Esophagus muscularis mucosa (tissue), 4 donors: ENCODE measurements around the gene ARHGDIA. TPM values are rescaled to one million over a fixed set of nuclear protein-coding genes. Genes with fewer than 3 reads are reported as not detected.

Experiments used
- DNase-seq: peaks from one replicate; pipeline ENCODE4 v3.0.0-alpha.2; 2017; ENCODE audit errors: extremely low spot score
- H3K27ac ChIP-seq, 4 donors: fragments of 200-600 bp; sonication (generic); replicated peaks in 1 of 4; 1 replicate in 3 of 4; 2 replicates in 1 of 4; pipeline ENCODE4 v1.5.1; 2016 to 2019; ENCODE audit warnings: mild to moderate bottlenecking in 1 of 4
- H3K27me3 ChIP-seq, 4 donors: fragments of 200-600 bp; sonication (generic); one replicate each; pipeline versions ENCODE4 v1.5.1 to v1.6.0; 2016 to 2019
- H3K36me3 ChIP-seq, 4 donors: fragments of 200-600 bp; sonication (generic); one replicate each; pipeline ENCODE4 v1.5.1; 2016 to 2019
- H3K4me1 ChIP-seq, 4 donors: fragments of 200-600 bp; sonication (generic); one replicate each; pipeline ENCODE4 v1.5.1; 2016 to 2019
- H3K4me3 ChIP-seq, 4 donors: fragments of 200-600 bp; sonication (generic); 1 replicate in 2 of 4; 2 replicates in 2 of 4; pipeline ENCODE4 v1.5.1; 2016 to 2019; ENCODE audit warnings: mild to moderate bottlenecking in 4 of 4, moderate library complexity in 1 of 4
- H3K9me3 ChIP-seq, 4 donors: fragments of 200-600 bp; sonication (generic); 1 replicate in 3 of 4; 2 replicates in 1 of 4; pipeline ENCODE4 v1.5.1; 2016 to 2019
- CTCF ChIP-seq, 3 experiments: fragments of 200-600 bp in 2 of 3; fragments of 450-650 bp in 1 of 3; sonication (generic) in 2 of 3; IDR thresholded peaks; one replicate each; pipeline ENCODE4 v1.5.1; 2017 to 2019; ENCODE audit warnings: antibody characterized with exemption in 3 of 3, mild to moderate bottlenecking in 2 of 3, moderate library complexity in 1 of 3
- EP300 ChIP-seq: sonication (generic); formaldehyde crosslinking; IDR thresholded peaks from one replicate; pipeline ENCODE4 v1.6.1; 2017; ENCODE audit warnings: antibody characterized with exemption
- POLR2A ChIP-seq: fragments of 450-650 bp; IDR thresholded peaks from one replicate; pipeline ENCODE4 v1.6.1; 2017; ENCODE audit warnings: antibody characterized with exemption, moderate library complexity, mild to moderate bottlenecking, low read depth
- POLR2AphosphoS5 ChIP-seq, 2 donors: sonication (generic); formaldehyde crosslinking; IDR thresholded peaks; one replicate each; pipeline ENCODE4 v1.6.1; 2017; ENCODE audit warnings: antibody characterized with exemption in 2 of 2
- WGBS: methylation state at CpG from one replicate; pipeline ENCODE4 v1.1.5; 2018; 5-methylcytosine and 5-hydroxymethylcytosine counted together
- intact Hi-C: fragments of 100-400 bp; cut with DNase I; formaldehyde crosslinking; loops from one replicate; pipeline ENCODE4 v1.15.1; 2023
- total RNA-seq, 4 donors: library from RNA; depleted of rRNA; stranded (reverse); fragments of >200 nt; gene quantifications; one replicate each; pipeline versions ENCODE4 v1.1.0 to v1.2.1, GENCODE V29; 2016

Gene ARHGDIA
- total RNA-seq, 4 donors from 2014 or later = 115 to 229 (median 202) TPM

- Histone ChIP-seq H3K9me3 (no peaks in the 10 kb centered on the region), H3K27ac (no peak overlapping the region), H3K4me1 (peaks cover 20 to 54% (median 37%) of the 10 kb centered on the region in 4 donors), H3K27me3 (no peaks in the 10 kb centered on the region), H3K36me3 (peaks cover 47 to 89% (median 85%) of the 10 kb centered on the region in 4 donors), H3K4me3 (no peak overlapping the region)
- no peak for TF ChIP-seq POLR2A
- no peak for TF ChIP-seq CTCF (IDR thresholded peaks at IDR 0.05)
- TF ChIP-seq EP300 = no peak
- TF ChIP-seq POLR2AphosphoS5 (IDR thresholded peaks at IDR 0.05) = no peak
- intact Hi-C loops = loop anchor here (5.0 kb wide), 1 partner anchor 42 kb away; no protein-coding TSS in a partner anchor
- no peak for DNase-seq
- 77% methylated on average over 19 of the region's 29 CpGs for WGBS
These were observed 16.0 kb downstream of the ARHGDIA start for GRCh38 chr17:81854974-81855774.

DNA sequence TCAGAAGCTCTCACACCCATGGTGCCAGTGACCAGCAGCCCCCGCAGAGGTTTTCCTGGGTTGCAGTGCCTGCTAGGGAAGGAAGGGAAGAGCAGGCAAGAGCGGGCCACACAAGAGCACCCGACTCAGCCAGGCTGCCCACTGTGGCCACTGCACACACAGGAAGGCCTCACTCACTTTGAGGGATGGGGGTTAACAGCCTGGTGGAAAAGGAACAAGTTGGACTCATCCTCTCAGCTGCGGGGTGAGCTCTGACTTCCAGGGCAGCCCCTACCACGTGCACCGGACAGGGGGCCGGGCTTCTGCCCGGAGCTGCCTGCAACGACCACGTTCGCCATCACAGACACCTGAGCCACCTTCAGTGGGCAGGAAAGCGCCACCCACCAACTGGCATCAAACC, 18.9 kb downstream of the ARHGDIA start:
- peaks cover 46 to 98% (median 94%) of the 10 kb centered on the region in 4 donors for H3K36me3 ChIP-seq
- intact Hi-C loops = loop anchor here (5.0 kb wide), 1 partner anchor 45 kb away; no protein-coding TSS in a partner anchor
- H3K4me1 ChIP-seq = peaks cover 0 to 25% (median 10%) of the 10 kb centered on the region in 4 donors
- no peak for DNase-seq
- 88% methylated on average over 10 of the region's 12 CpGs for WGBS
- H3K4me3 ChIP-seq = no peak overlapping the region
- TF ChIP-seq EP300 (no peak), POLR2A (no peak)
- H3K27ac ChIP-seq = no peak overlapping the region
- H3K27me3 ChIP-seq = no peaks in the 10 kb centered on the region
- no peaks in the 10 kb centered on the region for H3K9me3 ChIP-seq

- H3K9me3 ChIP-seq = no peaks in the 10 kb centered on the region
- 92% methylated on average over 14 of the region's 16 CpGs for WGBS
- no peak for DNase-seq
- no peak for TF ChIP-seq POLR2AphosphoS5 (IDR thresholded peaks at IDR 0.05)
- no peak overlapping the region for H3K4me3 ChIP-seq
- H3K27ac ChIP-seq = no peak overlapping the region
- peaks cover 55 to 98% (median 94%) of the 10 kb centered on the region in 4 donors for H3K36me3 ChIP-seq
- peaks cover 0 to 20% (median 7%) of the 10 kb centered on the region in 4 donors for H3K4me1 ChIP-seq
- H3K27me3 ChIP-seq = no peaks in the 10 kb centered on the region
- intact Hi-C loops = loop anchor here (5.0 kb wide), 1 partner anchor 46 kb away; no protein-coding TSS in a partner anchor
These were observed 19.7 kb downstream of the ARHGDIA start for GRCh38 chr17:81851423-81851822.

GRCh38 chr17:81849457-81849856, 21.7 kb downstream of the ARHGDIA start:
- no peak for DNase-seq
- TF ChIP-seq POLR2A (no peak), EP300 (no peak)
- WGBS = 91% methylated on average over 12 of the region's 12 CpGs

GRCh38 chr17:81846743-81847689, 24.1 kb downstream of the ARHGDIA start:
- H3K36me3 ChIP-seq = peaks cover 59 to 98% (median 93%) of the 10 kb centered on the region in 4 donors

More at GRCh38 chr17:81849457-81849856, 21.7 kb downstream of the ARHGDIA start:
- Histone ChIP-seq H3K27me3 (no peaks in the 10 kb centered on the region), H3K36me3 (peaks cover 65 to 98% (median 94%) of the 10 kb centered on the region in 4 donors), H3K27ac (no peak overlapping the region), H3K4me1 (peaks cover 0 to under 1% (median 0%) of the 10 kb centered on the region in 4 donors), H3K4me3 (no peak overlapping the region), H3K9me3 (no peaks in the 10 kb centered on the region)
- intact Hi-C loops = no loop called here

More at GRCh38 chr17:81846743-81847689, 24.1 kb downstream of the ARHGDIA start:
- no peak for DNase-seq
- TF ChIP-seq POLR2AphosphoS5 (IDR thresholded peaks at IDR 0.05) = no peak
- no peak for TF ChIP-seq EP300
- TF ChIP-seq CTCF (IDR thresholded peaks at IDR 0.05) = no peak
- no peak for TF ChIP-seq POLR2A
- peaks cover 0 to 5% (median 0%) of the 10 kb centered on the region in 4 donors for H3K4me1 ChIP-seq
- no peaks in the 10 kb centered on the region for H3K27me3 ChIP-seq
- H3K27ac ChIP-seq = no peak overlapping the region
- 85% methylated on average over 14 of the region's 24 CpGs for WGBS
- no peaks in the 10 kb centered on the region for H3K9me3 ChIP-seq
- intact Hi-C loops = no loop called here
- no peak overlapping the region for H3K4me3 ChIP-seq
